GM18520 (cell line): ENCODE data around the gene TAS2R43.
"Not testable (repeated sequence)": the region's sequence is repeated elsewhere in the genome, so short reads cannot be mapped to it uniquely, and the experiment has no call there.

Experiments
- ATAC-seq: cut with Tn5 transposase; IDR thresholded peaks from one replicate; pipeline ENCODE4 v1.9.1; 2021; ENCODE audit not compliant: unreplicated experiment

Gene TAS2R43

GRCh38 chr12:11092128-11092527, at the start of gene TAS2R43:
Gene TAS2R43 (minus strand): TSS chr12:11092313. CDS start chr12:11092229, 84 bp downstream.
- ATAC-seq, result no peak

GRCh38 chr12:11136075-11136474, 44.0 kb upstream of the TAS2R43 start:
- ATAC-seq, result peak; percentile 56

- ATAC-seq, result no peak
These were observed 42.2 kb upstream of the TAS2R43 start, which contains the start of gene TAS2R30 for GRCh38 chr12:11134305-11134704. Gene TAS2R30 (minus strand): TSS chr12:11134644. CDS start chr12:11134244, 400 bp downstream.

- ATAC-seq, result no peak
These were observed 41.7 kb upstream of the TAS2R43 start for GRCh38 chr12:11133816-11134215.

GRCh38 chr12:11133162-11133561, 41.0 kb upstream of the TAS2R43 start:
- no peak for ATAC-seq

GRCh38 chr12:11130999-11131398, 38.9 kb upstream of the TAS2R43 start:
- ATAC-seq, result no peak

- ATAC-seq, result no peak
These were observed 38.3 kb upstream of the TAS2R43 start for GRCh38 chr12:11130382-11130781.

GRCh38 chr12:11114130-11114529, 22.0 kb upstream of the TAS2R43 start:
- not testable (repeated sequence) for ATAC-seq

- not testable (repeated sequence) for ATAC-seq
These were observed 19.1 kb upstream of the TAS2R43 start for GRCh38 chr12:11111213-11111612.

- no peak for ATAC-seq
These were observed 16.7 kb upstream of the TAS2R43 start for GRCh38 chr12:11108862-11109261.

GRCh38 chr12:11107719-11108118, 15.6 kb upstream of the TAS2R43 start:
- no peak for ATAC-seq

GRCh38 chr12:11106288-11106687, 14.2 kb upstream of the TAS2R43 start:
- ATAC-seq, result no peak

- no peak for ATAC-seq
These were observed 13.4 kb upstream of the TAS2R43 start for GRCh38 chr12:11105546-11105945.

- ATAC-seq, result not testable (repeated sequence)
These were observed 2.8 kb upstream of the TAS2R43 start for GRCh38 chr12:11094910-11095309.

- ATAC-seq, result no peak
These were observed 2.9 kb downstream of the TAS2R43 start for GRCh38 chr12:11089246-11089645.

GRCh38 chr12:11085419-11085818, 6.7 kb downstream of the TAS2R43 start:
- no peak for ATAC-seq

GRCh38 chr12:11081987-11082386, 10.1 kb downstream of the TAS2R43 start:
- no peak for ATAC-seq

GRCh38 chr12:11078246-11078645, 13.9 kb downstream of the TAS2R43 start:
- no peak for ATAC-seq

- no peak for ATAC-seq
These were observed 16.5 kb downstream of the TAS2R43 start for GRCh38 chr12:11075642-11076041.

- ATAC-seq, result no peak
These were observed 20.7 kb downstream of the TAS2R43 start for GRCh38 chr12:11071414-11071813.

- ATAC-seq, result no peak
These were observed 21.1 kb downstream of the TAS2R43 start for GRCh38 chr12:11070999-11071398.

- ATAC-seq, result no peak
These were observed 22.2 kb downstream of the TAS2R43 start for GRCh38 chr12:11069854-11070365.

GRCh38 chr12:11067514-11067913, 24.6 kb downstream of the TAS2R43 start:
- no peak for ATAC-seq
